ENCODE measurements around the gene IL1R2. TPM values are rescaled to one million over a fixed set of nuclear protein-coding genes. Genes with fewer than 3 reads are reported as not detected.

The IL1R2 gene
- total and polyA plus RNA-seq, 2 of the 13 experiments (the other 11 are each of a cell fraction or from before 2014, with no cell fraction given) = 3.6 to 7.3 TPM

- TF ChIP-seq KLF6 (CRISPR knock-in tag; IDR thresholded peaks at IDR 0.05) = no peak
- TF ChIP-seq ZNF460 (CRISPR knock-in tag; IDR thresholded peaks at IDR 0.05; ENCODE audit: borderline replicate concordance) = peak; percentile 79; the same call in 1 of the 2 replicates
- no peak for TF ChIP-seq ZNF382 (CRISPR knock-in tag; IDR thresholded peaks at IDR 0.05; ENCODE audit: borderline replicate concordance)
- TF ChIP-seq NFE2L2 (IDR thresholded peaks at IDR 0.05; ENCODE audit: low read length) = no peak
- no peak for TF ChIP-seq ZNF7 (CRISPR knock-in tag; IDR thresholded peaks at IDR 0.05)
- no peak for TF ChIP-seq SOX13 (IDR thresholded peaks at IDR 0.05)
- peak in 1 of 2 experiments; percentile 44; a peak in 1 of 4 replicates for TF ChIP-seq SOX13 (CRISPR knock-in tag; conservative IDR thresholded peaks at IDR 0.05 in 1 of 2, IDR thresholded peaks at IDR 0.05 in 1 of 2)
- 0 out of 2 replicates have a peak, but pooled peaks have one; percentile 38 for TF ChIP-seq ZMYM3 (CRISPR knock-in tag; IDR thresholded peaks at IDR 0.05)
- peak; percentile 42; the same call in 1 of the 2 replicates for TF ChIP-seq RARA (CRISPR knock-in tag; IDR thresholded peaks at IDR 0.05)
- TF ChIP-seq SOX5 (CRISPR knock-in tag; IDR thresholded peaks at IDR 0.05; ENCODE audit: borderline replicate concordance) = 0 out of 2 replicates have a peak, but pooled peaks have one; percentile 33
- TF ChIP-seq GATAD2A (CRISPR knock-in tag; IDR thresholded peaks at IDR 0.05) = peak; percentile 85
- TF ChIP-seq CBX5 (CRISPR knock-in tag; IDR thresholded peaks at IDR 0.05; ENCODE audit: borderline replicate concordance) = peak; percentile 54; the same call in 1 of the 2 replicates
- peak in 1 of 2 experiments; percentile 42; a peak in 1 of 4 replicates for TF ChIP-seq NR2F1 (CRISPR knock-in tag; IDR thresholded peaks at IDR 0.05)
- no peak for TF ChIP-seq TEAD2 (CRISPR knock-in tag; IDR thresholded peaks at IDR 0.05)
- no peak for TF ChIP-seq ZBTB33 (CRISPR knock-in tag; IDR thresholded peaks at IDR 0.05)
- no peak for TF ChIP-seq NFYC (CRISPR knock-in tag; IDR thresholded peaks at IDR 0.05)
- no peak for TF ChIP-seq CREB1 (IDR thresholded peaks at IDR 0.05)
- 0 out of 2 replicates have a peak, but pooled peaks have one; percentile 2 for TF ChIP-seq CREB1 (CRISPR knock-in tag; IDR thresholded peaks at IDR 0.05)
- no peak for TF ChIP-seq BRCA1 (CRISPR knock-in tag; IDR thresholded peaks at IDR 0.05)
- no peak for TF ChIP-seq SOX6 (IDR thresholded peaks at IDR 0.05)
- TF ChIP-seq SOX6 (CRISPR knock-in tag; IDR thresholded peaks at IDR 0.05) = 0 out of 2 replicates have a peak, but pooled peaks have one; percentile 18
- TF ChIP-seq MYPOP (CRISPR knock-in tag; IDR thresholded peaks at IDR 0.05) = no peak
- no peak for TF ChIP-seq FOXJ3 (CRISPR knock-in tag; IDR thresholded peaks at IDR 0.05; ENCODE audit: borderline replicate concordance)
- TF ChIP-seq NR2F6 (IDR thresholded peaks at IDR 0.05) = peak; percentile 34; the same call in 1 of the 2 replicates
- peak; percentile 60; the same call in 1 of the 2 replicates for TF ChIP-seq NR2F6 (CRISPR knock-in tag; IDR thresholded peaks at IDR 0.05)
- peak; percentile 93 for TF ChIP-seq ZNF710 (CRISPR knock-in tag; IDR thresholded peaks at IDR 0.05; ENCODE audit: borderline replicate concordance)
- no peak for TF ChIP-seq SNAPC2 (CRISPR knock-in tag; IDR thresholded peaks at IDR 0.05)
- TF ChIP-seq KDM1A (CRISPR knock-in tag; IDR thresholded peaks at IDR 0.05) = 0 out of 2 replicates have a peak, but pooled peaks have one; percentile 14
- no peak for TF ChIP-seq ZNF136 (CRISPR knock-in tag; IDR thresholded peaks at IDR 0.05; ENCODE audit: low read depth)
- TF ChIP-seq ZNF703 (CRISPR knock-in tag; IDR thresholded peaks at IDR 0.05; ENCODE audit: borderline replicate concordance) = no peak
Observed at GRCh38 chr2:102040229-102040628, 48.5 kb downstream of the IL1R2 start (continued).
